ENCODE results near the gene IKZF4. TPM values are rescaled to one million over a fixed set of nuclear protein-coding genes. Genes with fewer than 3 reads are reported as not detected.
A peak's percentile ranks its signal among the peaks of the same experiment; 100 is the strongest.
"Not testable (repeated sequence)": the region's sequence is repeated elsewhere in the genome, so short reads cannot be mapped to it uniquely, and the experiment has no call there.

Gene IKZF4
- total RNA-seq, 6 experiments from 2014 or later = 0.99 to 2.6 (median 2.3) TPM

GRCh38 chr12:56042843-56043242 lies 22.0 kb downstream of the IKZF4 start:
- no peak for ATAC-seq
- H3K27me3 ChIP-seq = no peaks in the 10 kb centered on the region
- H3K4me1 ChIP-seq = peaks cover 0 to 15% (median 6%) of the 10 kb centered on the region in 4 donors
- no peaks in the 10 kb centered on the region for H3K9me3 ChIP-seq
- peak overlapping the region in 2 of 3 donors; percentile 95 to 97 for H3K27ac ChIP-seq
- no peak for TF ChIP-seq CTCF (IDR thresholded peaks at IDR 0.05)
- TF ChIP-seq POLR2A (IDR thresholded peaks at IDR 0.05) = no peak
- no peak for DNase-seq
- intact Hi-C loops (cut with DNase I) = loop anchor here (5.0 to 10.0 kb wide), 3 partner anchors 46 to 62 kb away; partner anchors contain the start of genes SUOX (in 2 of the 2) and PA2G4 (in 1 of the 2)
- peaks cover 4 to 29% (median 15%) of the 10 kb centered on the region in 4 donors for H3K36me3 ChIP-seq
- whole genome bisulfite sequencing (ENCODE audit: insufficient coverage, low coverage, low lambda C conversion rate, missing lambda C conversion rate) = 11% methylated on average over 9 of the region's 9 CpGs
- peak overlapping the region; percentile 71 to 93 (median 87) for H3K4me3 ChIP-seq

- Histone ChIP-seq H3K27ac (no peak overlapping the region), H3K9me3 (no peaks in the 10 kb centered on the region), H3K36me3 (peaks cover 4 to 29% (median 15%) of the 10 kb centered on the region in 4 donors), H3K4me3 (no peak overlapping the region), H3K4me1 (peaks cover 0 to 8% (median 3%) of the 10 kb centered on the region in 4 donors), H3K27me3 (no peaks in the 10 kb centered on the region)
- DNase-seq = no peak
- TF ChIP-seq CTCF (IDR thresholded peaks at IDR 0.05) (no peak), POLR2A (IDR thresholded peaks at IDR 0.05) (no peak)
- intact Hi-C loops (cut with DNase I) = loop anchor here (5.0 to 10.0 kb wide), 3 partner anchors 51 to 59 kb away; partner anchors contain the start of genes PA2G4 (in 2 of the 2) and SUOX (in 1 of the 2)
- ATAC-seq = no peak
- WGBS (ENCODE audit: insufficient coverage, low coverage, low lambda C conversion rate, missing lambda C conversion rate) = 67% methylated on average over 9 of the region's 9 CpGs
Measured at GRCh38 chr12:56046027-56046780, 25.4 kb downstream of the IKZF4 start.

- 79% methylated on average over 6 of the region's 6 CpGs for WGBS (ENCODE audit: insufficient coverage, low coverage, low lambda C conversion rate, missing lambda C conversion rate)
- DNase-seq (no peak), ATAC-seq (no peak)
- H3K27me3 ChIP-seq = no peaks in the 10 kb centered on the region
- H3K4me3 ChIP-seq = no peak overlapping the region
- intact Hi-C loops (cut with DNase I) = no loop called here
- no peak for TF ChIP-seq POLR2A (IDR thresholded peaks at IDR 0.05)
- TF ChIP-seq CTCF (IDR thresholded peaks at IDR 0.05) = no peak
- no peaks in the 10 kb centered on the region for H3K9me3 ChIP-seq
- no peak overlapping the region for H3K27ac ChIP-seq
- no peaks in the 10 kb centered on the region for H3K36me3 ChIP-seq
- no peaks in the 10 kb centered on the region for H3K4me1 ChIP-seq
Measured at GRCh38 chr12:56053407-56053893, 32.6 kb downstream of the IKZF4 start.

GRCh38 chr12:56059964-56060363 lies 39.1 kb downstream of the IKZF4 start:
- H3K9me3 ChIP-seq; H3K4me3 ChIP-seq; H3K27me3 ChIP-seq; H3K36me3 ChIP-seq; H3K27ac ChIP-seq; intact Hi-C loops (cut with DNase I); H3K4me1 ChIP-seq; DNase-seq; ATAC-seq: not testable (repeated sequence)
- 97% methylated on average over 8 of the region's 8 CpGs for WGBS (ENCODE audit: insufficient coverage, low coverage, low lambda C conversion rate, missing lambda C conversion rate)

GRCh38 chr12:56061982-56062381 lies 41.1 kb downstream of the IKZF4 start:
- Histone ChIP-seq H3K4me3 (no peak overlapping the region), H3K4me1 (no peaks in the 10 kb centered on the region), H3K27me3 (no peaks in the 10 kb centered on the region), H3K36me3 (no peaks in the 10 kb centered on the region), H3K9me3 (no peaks in the 10 kb centered on the region), H3K27ac (no peak overlapping the region)
- TF ChIP-seq POLR2A (IDR thresholded peaks at IDR 0.05) (no peak), CTCF (IDR thresholded peaks at IDR 0.05) (no peak)
- intact Hi-C loops (cut with DNase I) = no loop called here
- no peak for ATAC-seq
- no peak for DNase-seq
- WGBS (ENCODE audit: insufficient coverage, low coverage, low lambda C conversion rate, missing lambda C conversion rate) = 64% methylated on average over 5 of the region's 5 CpGs
